ENCODE data around the gene WDR37. TPM values are rescaled to one million over a fixed set of nuclear protein-coding genes. Genes with fewer than 3 reads are reported as not detected.

WDR37 gene
- total and polyA plus RNA-seq, 2 donors (not counting 1 experiment from before 2014, with no cell fraction given), result 17.3 to 33.2 TPM

DNA sequence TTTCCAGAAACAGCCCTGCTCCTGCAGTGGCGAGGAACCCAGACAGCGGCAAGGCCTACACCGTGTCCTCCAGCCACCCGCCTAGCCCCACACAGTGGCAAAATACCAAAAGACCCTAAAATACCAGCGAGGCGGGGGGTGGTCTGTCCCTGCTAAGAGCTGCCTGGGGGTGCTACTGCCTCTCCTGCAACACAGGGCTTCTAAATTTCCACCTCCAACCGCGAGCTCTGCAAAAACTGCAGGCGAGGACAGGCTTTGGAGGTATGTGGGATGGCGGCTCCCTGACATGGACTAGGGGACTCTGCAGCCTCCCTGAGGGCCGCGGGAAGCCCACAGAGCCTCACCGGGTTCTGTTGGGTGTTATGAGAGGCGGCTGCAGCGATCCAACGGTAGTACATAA, 122.3 kb downstream of the WDR37 start:
- Histone ChIP-seq H3K9me3 (ENCODE audit: control extremely low read depth in 1 of 3, control insufficient read depth in 2 of 3, insufficient read depth in 1 of 3, low read length in 2 of 3) (no peaks in the 10 kb centered on the region), H3K9ac (ENCODE audit: low read length) (no peak overlapping the region), H3K27ac (ENCODE audit: low read length in 2 of 2) (no peak overlapping the region), H3K4me2 (replicated peaks; ENCODE audit: low read depth, low read length, poor library complexity, severe bottlenecking) (no peak overlapping the region), H4K20me1 (ENCODE audit: control insufficient read depth, insufficient read depth, low read length, poor library complexity, severe bottlenecking) (no peaks in the 10 kb centered on the region), H2AFZ (ENCODE audit: insufficient read depth, low read depth, low read length, poor library complexity, severe bottlenecking) (no peak overlapping the region), H3K27me3 (replicated peaks in 1 of 4; ENCODE audit: control extremely low read depth in 1 of 4, control insufficient read depth in 3 of 4, insufficient read depth in 4 of 4, low read length in 3 of 4) (no peaks in the 10 kb centered on the region), H3K4me3 (ENCODE audit: control extremely low read depth in 1 of 5, extremely low read depth in 1 of 5, insufficient read depth in 1 of 5, low read depth in 2 of 5, low read length in 4 of 5) (no peak overlapping the region), H3K79me2 (ENCODE audit: control insufficient read depth, insufficient read depth, low read length) (no peaks in the 10 kb centered on the region), H3K36me3 (replicated peaks in 1 of 2; ENCODE audit: control extremely low read depth in 1 of 2, control insufficient read depth in 1 of 2, extremely low read depth in 1 of 2, insufficient read depth in 2 of 2, low read length in 1 of 2) (no peaks in the 10 kb centered on the region), H3K4me1 (ENCODE audit: control insufficient read depth in 2 of 2, insufficient read depth in 2 of 2, low read length in 2 of 2) (no peaks in the 10 kb centered on the region)
- H3K4me1 Mint-ChIP-seq, result no peaks in the 10 kb centered on the region
- WGBS (ENCODE audit: insufficient coverage), result 88% methylated on average over 12 of the region's 16 CpGs
- H3K27ac Mint-ChIP-seq, result no peak overlapping the region
- ChIA-PET CTCF (no interaction called here), POLR2A (no interaction called here)
- ATAC-seq (ENCODE audit: low read depth) (no peak), DNase-seq (no peak)
- H3K4me3 Mint-ChIP-seq, result no peak overlapping the region
- peaks cover 9% of the 10 kb centered on the region for H3K27me3 Mint-ChIP-seq
- H3K9me3 Mint-ChIP-seq (ENCODE audit: insufficient read depth), result no peaks in the 10 kb centered on the region
- intact Hi-C loops (cut with micrococcal nuclease), result no loop called here
- no peak for TF ChIP-seq EZH2 (IDR thresholded peaks at IDR 0.05; ENCODE audit: borderline replicate concordance, insufficient read depth, low read depth, low read length, poor library complexity, severe bottlenecking)
- TF ChIP-seq, protein P1, sequence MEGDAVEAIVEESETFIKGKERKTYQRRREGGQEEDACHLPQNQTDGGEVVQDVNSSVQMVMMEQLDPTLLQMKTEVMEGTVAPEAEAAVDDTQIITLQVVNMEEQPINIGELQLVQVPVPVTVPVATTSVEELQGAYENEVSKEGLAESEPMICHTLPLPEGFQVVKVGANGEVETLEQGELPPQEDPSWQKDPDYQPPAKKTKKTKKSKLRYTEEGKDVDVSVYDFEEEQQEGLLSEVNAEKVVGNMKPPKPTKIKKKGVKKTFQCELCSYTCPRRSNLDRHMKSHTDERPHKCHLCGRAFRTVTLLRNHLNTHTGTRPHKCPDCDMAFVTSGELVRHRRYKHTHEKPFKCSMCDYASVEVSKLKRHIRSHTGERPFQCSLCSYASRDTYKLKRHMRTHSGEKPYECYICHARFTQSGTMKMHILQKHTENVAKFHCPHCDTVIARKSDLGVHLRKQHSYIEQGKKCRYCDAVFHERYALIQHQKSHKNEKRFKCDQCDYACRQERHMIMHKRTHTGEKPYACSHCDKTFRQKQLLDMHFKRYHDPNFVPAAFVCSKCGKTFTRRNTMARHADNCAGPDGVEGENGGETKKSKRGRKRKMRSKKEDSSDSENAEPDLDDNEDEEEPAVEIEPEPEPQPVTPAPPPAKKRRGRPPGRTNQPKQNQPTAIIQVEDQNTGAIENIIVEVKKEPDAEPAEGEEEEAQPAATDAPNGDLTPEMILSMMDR (IDR thresholded peaks at IDR 0.05), result no peak

DNA sequence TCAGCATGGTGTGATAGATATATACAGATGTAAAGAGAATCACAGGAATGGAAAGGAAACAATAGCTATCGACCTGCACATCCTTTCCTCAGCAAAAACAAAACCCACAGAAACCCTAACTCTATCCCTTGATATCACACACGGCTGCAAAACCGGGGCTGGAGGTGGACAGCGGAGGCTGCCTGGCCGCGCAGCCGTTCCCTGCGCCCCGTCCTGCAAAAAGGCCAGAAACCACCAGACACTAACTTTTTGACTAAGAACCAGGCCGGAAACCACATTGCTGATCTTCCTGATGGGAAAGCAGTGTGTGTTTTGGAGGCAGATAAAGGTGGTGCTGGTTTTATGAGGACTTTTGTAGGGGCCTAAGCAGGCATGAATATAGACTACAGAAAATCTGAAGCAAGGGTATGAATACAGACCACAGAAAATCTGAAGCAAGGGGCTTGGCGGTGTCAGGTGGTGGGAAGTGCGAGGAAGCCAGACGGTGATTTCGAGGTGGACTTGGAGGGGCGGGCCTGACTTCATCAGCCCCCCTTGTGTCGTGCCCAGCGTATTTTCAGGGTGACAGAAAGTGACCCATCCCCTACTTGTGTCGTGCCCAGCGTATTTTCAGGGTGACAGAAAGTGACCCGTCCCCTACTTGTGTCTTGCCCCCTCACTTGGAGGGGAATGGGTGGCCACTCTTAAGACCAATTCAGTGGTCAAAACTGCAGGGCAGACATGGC, 123.3 kb downstream of the WDR37 start:
- H3K27me3 ChIP-seq (replicated peaks in 1 of 4; ENCODE audit: control extremely low read depth in 1 of 4, control insufficient read depth in 3 of 4, insufficient read depth in 4 of 4, low read length in 3 of 4), result peaks cover 0 to 3% (median 0%) of the 10 kb centered on the region in 4 experiments
- TF ChIP-seq EZH2 (IDR thresholded peaks at IDR 0.05; ENCODE audit: borderline replicate concordance, insufficient read depth, low read depth, low read length, poor library complexity, severe bottlenecking), result no peak
- TF ChIP-seq, protein P1 (IDR thresholded peaks at IDR 0.05), result no peak
- no peaks in the 10 kb centered on the region for H3K79me2 ChIP-seq (ENCODE audit: control insufficient read depth, insufficient read depth, low read length)
- no peaks in the 10 kb centered on the region for H3K4me1 ChIP-seq (ENCODE audit: control insufficient read depth in 2 of 2, insufficient read depth in 2 of 2, low read length in 2 of 2)
- ChIA-PET POLR2A (no interaction called here), CTCF (interaction anchor here (0.7 kb wide), 1 partner anchor 187 kb away, joined by 3 read pairs; no protein-coding TSS in a partner anchor)
- H3K27me3 Mint-ChIP-seq, result peaks cover 9% of the 10 kb centered on the region
- no peaks in the 10 kb centered on the region for H3K36me3 ChIP-seq (replicated peaks in 1 of 2; ENCODE audit: control extremely low read depth in 1 of 2, control insufficient read depth in 1 of 2, extremely low read depth in 1 of 2, insufficient read depth in 2 of 2, low read length in 1 of 2)
- H3K9ac ChIP-seq (ENCODE audit: low read length), result no peak overlapping the region
- no peak overlapping the region for H3K4me3 ChIP-seq (ENCODE audit: control extremely low read depth in 1 of 5, extremely low read depth in 1 of 5, insufficient read depth in 1 of 5, low read depth in 2 of 5, low read length in 4 of 5)
- H3K9me3 ChIP-seq (ENCODE audit: control extremely low read depth in 1 of 3, control insufficient read depth in 2 of 3, insufficient read depth in 1 of 3, low read length in 2 of 3), result peaks cover 0 to under 1% (median 0%) of the 10 kb centered on the region in 3 donors
- H3K4me1 Mint-ChIP-seq, result no peaks in the 10 kb centered on the region
- H3K9me3 Mint-ChIP-seq (ENCODE audit: insufficient read depth), result no peaks in the 10 kb centered on the region
- ATAC-seq (ENCODE audit: low read depth) (no peak), DNase-seq (no peak)
- no peak overlapping the region for H2AFZ ChIP-seq (ENCODE audit: insufficient read depth, low read depth, low read length, poor library complexity, severe bottlenecking)
- intact Hi-C loops (cut with micrococcal nuclease), result no loop called here
- H3K27ac ChIP-seq (ENCODE audit: low read length in 2 of 2), result no peak overlapping the region
- H3K27ac Mint-ChIP-seq, result no peak overlapping the region
- 87% methylated on average over 19 of the region's 20 CpGs for WGBS (ENCODE audit: insufficient coverage)
- H3K4me3 Mint-ChIP-seq, result no peak overlapping the region
- no peaks in the 10 kb centered on the region for H4K20me1 ChIP-seq (ENCODE audit: control insufficient read depth, insufficient read depth, low read length, poor library complexity, severe bottlenecking)
- H3K4me2 ChIP-seq (replicated peaks; ENCODE audit: low read depth, low read length, poor library complexity, severe bottlenecking), result no peak overlapping the region

Data from B cell (primary cell).